Measurements from ENCODE around the gene BNIP5.

BNIP5 gene

DNA sequence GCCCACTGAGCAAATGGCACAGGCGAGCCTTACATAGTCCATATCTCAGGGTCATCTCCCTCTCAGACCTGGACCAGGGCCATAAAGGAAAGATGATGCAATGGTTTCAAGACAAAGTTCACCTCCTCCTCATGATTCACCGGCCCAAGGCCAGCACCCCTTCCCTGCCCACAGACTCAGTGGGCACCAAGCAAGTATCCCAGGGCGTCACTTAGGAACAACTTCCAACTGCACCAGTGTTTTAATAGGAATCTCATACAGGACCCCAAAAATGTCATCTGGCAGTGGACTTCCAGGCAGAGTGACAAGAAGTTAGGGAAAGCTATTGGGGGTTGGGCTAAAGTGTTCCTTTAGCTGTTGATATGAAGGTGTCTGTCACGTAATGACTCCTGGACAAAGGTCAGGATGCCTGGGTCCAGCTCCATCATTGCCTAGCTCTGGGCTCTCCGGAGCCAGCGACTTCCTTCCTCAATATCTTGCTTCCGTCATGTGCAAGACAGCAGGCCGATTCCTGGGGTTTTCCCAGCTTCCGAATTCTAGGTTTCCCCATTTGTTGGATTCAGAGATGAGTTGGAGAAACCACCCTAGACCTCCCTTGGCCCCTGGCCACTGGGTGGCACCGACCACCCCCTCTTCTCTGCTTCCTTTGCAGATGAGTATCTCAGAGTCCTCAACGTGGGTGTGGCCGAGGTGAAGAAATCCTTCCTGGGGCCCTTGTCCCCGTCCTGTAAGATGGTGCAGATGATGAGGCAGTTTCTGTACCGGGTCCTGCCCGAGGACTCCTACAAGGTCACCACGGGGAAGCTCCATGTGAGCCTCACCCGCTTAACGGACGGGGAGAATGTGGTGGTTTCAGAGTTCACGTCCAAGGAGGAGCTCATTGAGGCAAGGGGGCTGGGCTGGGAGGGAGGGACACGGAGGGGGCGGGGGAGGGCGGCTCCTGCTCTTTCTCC is 45.7 kb downstream of the BNIP5 start:
- DNase-seq: peak; percentile 81

DNA sequence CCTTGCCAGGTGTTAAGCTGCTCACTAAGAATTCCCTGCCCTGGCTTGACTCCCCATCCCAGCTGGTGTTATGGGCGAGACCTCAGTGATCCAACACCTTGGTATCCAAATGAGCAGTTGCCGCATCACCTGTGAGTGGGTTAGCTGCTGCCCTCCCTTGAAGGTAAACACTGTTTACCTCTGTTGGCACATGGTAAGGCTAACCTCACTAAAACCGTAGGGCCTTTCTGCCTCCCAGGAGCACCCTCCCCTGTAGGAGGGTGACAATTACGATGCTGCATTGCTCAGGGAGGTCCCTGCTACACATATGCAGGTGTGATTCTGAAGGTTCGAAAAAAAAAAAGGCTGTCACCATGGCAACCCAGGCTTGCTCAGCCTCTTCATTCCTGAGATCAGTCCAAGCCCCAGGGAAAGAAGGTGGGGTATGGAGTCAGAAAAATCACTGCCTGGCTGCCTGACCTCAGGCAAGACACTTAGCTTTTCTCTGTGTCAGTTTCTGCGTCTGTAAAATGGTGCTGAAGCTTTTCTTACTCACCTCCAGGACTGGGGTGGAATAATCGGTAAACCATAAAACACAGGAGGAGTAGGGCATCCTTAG is 47.3 kb downstream of the BNIP5 start:
- no peak for DNase-seq

DNA sequence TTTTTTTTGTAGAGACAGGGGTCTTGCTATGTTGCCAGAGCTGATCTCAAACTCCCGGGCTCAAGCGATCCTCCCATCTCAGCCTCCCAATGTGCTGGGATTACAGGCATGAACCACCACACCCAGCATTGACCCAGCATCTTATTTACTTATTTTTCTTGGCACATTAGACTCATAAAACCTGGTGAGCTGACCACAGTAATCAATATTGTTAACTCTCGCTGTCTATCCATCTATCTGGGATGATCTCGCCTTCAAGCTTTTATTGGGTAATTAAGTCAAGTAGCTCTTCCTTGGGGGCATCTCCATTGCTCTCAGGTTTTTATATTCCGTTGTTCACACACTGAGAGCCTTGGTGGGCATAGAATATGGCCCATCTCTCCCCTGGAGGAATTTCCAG is 49.8 kb downstream of the BNIP5 start:
- no peak for DNase-seq

DNA sequence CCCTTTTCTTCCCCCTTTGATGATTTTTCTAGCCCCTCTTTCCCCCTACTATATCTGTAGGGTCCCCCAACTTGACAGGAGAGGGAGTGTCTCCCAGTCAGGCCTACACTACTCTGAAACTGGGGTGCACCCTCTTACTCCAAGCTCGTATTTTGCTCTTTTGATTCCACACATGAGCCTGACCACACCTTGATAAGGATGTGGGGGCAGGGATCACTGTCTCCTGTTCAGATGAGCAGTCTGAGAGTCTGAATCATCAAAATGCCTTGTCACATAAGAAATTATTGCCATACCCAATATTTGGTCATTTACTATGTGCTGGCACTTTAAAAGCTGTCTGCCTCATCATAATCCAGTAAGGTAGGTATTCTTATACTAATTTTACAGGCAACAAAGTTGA is 50.9 kb downstream of the BNIP5 start:
- DNase-seq: no peak

DNA sequence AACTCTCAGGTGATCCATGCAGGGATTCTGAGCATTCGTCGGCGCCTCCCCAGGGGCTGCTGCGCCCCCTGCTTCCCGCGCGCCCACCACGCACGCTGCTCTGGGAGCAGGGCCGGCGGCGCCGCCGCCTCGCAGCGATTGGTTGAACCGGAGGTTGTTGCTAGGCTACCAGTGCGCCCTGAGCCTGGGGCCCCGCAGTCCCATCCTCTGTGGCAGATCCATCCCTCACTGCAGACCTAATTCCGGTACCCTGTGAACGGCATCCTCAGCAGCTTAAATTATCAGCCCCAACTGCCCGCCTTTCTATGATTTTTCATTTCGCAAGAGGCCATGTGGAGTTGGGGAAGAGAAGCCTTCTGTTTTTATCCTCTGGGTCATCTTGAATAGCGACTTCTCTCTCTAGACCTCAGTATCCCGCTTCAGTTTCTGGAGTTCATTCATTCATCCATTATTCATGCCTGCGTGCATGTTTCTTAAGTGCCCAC is 51.5 kb downstream of the BNIP5 start:
- no peak for DNase-seq

DNA sequence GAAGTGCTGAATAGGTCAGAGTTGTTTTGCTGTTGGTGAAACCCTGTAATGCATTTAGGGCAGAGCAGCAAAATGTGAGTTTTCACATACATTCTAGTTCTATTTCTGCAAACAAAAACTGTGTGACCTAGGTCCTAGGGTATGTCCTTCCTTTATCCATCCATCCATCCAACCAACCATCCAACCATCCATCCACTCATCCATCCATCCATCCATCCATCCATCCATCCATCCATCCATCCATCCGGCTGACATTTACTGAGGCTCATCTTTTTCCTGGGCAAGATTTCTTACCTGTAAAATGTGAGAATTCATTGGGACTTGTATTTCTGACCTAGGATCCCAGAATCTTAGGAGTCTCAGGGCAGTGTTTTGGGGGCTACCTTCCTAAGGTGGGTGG is 52.3 kb downstream of the BNIP5 start:
- DNase-seq: no peak

DNA sequence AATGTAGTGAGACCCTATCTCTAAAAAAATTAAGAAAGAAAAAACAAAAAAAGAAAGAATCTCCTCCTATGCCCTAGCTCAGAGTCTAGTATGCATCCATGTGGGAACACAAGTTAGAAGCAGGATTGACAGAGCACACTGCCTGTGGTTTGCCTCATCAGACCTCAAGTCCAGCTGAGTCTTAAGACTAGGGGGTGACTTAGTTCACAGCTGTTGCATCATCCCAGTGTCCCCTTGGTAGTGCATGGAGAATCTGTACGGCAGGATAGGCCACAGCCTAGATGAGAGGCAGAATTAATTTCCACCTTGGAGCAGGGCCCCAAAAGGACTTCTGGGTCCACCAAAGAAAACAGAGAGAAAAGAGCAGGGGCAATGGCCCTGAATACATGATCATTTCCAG is 53.1 kb downstream of the BNIP5 start:
- no peak for DNase-seq

DNA sequence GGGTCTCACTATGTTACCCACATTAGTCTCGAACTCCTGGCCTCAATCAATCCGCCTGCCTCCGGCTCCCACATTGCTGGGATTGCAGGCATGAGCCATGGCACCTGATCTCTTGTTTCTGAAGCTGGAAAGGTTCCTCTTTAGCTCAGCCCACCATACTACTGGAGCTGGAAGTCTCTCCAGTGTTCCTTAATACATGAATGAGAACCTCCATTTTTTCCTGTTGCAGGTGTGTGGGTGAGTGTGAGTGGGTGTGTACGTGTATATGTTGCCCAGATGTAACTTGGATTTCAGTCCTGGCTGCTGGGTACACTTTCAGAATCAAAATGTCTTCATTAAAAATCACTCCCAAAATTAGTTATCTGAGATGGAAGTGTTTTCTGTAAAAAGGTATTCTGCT is 55.7 kb downstream of the BNIP5 start:
- no peak for DNase-seq

DNA sequence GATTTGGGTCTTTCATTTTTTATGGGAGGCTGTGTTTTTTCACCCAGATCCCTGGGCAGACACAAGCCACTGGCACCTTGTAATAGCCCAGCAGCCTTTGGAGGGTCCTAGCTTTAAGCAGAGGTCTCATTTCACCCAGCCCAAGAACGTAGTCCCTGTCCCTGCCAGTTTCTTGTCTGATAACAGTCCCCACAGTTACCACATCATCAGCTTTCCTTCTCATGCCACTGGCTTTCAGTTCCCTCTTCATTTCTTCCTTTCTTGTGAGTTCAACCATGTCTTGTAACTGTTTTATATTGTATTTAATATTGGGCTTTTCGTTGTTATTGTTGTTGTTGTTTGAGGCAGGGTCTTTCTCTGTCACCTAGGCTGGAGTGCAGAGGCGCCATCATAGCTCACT is 56.2 kb downstream of the BNIP5 start:
- no peak for DNase-seq

DNA sequence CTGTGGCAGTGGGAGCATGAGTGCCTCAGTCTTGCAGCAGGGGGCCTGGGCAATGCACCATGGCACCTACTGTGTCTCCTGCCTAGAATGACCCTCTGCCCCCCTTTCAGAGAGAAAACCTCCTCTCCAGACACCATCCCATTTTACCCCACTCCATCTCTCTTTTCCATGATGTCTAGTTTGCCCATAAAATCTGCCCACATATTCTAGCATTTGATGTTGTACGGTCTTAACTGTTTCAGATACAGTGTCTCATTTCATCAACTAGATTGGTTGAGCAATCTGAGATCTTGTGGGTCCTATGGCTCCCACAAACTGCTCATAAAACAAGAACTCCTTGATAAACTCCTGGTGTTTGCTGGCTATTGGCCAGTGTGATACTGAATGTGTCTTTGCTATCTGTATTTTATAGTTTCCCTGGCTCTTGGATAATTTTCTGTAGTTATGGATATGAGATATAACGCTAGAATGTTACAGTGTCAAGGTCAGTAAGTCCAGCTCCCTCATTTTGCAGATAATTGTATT is 58.7 kb downstream of the BNIP5 start:
- DNase-seq: no peak

DNA sequence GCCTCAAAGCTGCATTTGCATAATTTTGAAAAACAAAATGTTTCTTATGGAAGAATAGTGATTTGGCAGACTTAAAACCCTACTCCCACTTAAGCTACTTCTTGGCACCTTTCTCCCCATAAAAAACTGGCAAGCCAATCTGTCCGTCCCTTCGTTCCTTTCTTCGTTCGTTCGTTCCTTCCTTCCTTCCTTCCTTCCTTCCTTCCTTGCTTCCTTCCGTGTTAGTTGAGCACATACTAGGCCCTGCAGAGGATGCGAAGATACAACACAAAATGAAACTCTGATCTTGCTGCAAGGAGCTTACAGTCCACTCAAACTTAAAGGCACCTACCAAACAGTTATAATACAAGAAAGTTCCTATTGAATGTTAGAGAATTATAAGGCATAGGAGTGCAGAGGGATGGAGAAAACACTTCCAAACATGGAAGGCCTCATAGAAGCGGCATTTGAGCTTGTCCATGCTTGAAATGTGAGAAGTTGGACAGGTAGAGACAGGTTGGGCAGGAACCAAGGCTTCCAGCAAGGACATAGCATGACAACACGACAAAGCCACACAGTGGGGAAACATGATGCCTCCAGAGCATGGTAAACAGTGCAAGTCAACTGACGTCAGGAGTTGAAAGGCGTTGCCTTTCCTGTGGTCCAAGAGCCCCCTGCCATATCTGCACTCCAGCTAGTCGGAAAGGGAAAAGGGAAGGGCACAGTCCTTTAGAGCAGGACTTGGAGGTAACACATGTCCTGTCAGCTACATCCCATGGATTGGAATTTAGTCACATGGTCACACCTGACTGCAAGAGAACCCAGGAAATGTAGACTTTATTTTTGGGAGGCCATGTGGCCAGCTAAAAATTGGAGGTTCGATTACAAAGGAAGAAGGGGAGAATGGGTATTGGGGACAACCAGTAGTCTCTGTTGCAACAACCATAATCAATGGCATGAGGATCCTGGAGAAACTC is 59.8 kb downstream of the BNIP5 start:
- no peak for DNase-seq

DNA sequence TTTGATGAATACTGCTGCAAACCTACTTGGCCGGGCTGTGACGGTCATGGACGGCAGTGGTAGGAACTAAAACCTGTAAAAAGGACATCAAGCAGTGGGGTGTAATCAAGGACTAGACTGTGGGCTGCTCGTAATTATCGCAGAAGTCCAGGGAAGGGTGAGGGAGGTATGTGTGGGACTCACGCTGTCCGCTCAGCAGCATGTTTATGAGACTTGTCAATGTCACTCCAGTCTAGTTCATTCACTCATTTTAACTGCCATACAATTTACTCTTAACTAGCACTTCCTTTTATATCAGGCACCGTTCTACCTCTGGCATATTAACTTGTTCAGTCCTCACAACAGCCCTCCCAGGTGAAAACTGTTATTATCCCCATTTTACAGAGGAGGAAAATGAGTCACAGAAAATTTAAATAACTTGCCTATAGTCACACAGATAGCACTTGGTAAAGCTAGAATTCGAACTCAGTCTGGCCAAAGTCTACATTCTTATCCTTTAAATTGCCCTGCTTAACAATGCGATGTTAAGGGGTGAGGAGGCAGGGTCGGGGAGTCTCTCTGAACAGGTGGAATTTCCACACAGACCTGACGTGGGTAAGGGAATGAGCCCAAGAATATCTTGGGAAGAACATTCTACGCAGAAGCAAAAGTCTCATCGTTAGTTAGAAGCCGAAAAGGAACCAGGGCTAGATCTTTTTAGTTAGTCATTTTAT is 62.7 kb downstream of the BNIP5 start:
- no peak for DNase-seq

DNA sequence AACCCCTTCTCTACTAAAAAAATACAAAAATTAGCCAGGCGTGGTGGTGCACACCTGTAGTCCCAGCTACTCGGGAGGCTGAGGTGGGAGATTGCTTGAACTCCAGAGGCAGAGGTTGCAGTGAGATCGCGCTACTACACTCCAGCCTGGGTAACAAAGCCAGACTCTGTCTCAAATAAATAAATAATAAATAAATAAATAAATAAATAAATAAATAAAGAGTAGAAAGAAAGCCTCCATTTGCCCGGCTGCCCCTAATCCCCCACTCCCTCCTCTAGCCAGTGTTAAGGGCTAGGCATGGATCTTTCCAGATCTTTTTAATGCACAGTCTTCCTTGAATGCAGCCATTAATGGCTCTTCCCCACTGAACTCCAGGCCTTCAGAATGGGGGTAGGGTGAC is 63.6 kb downstream of the BNIP5 start:
- DNase-seq: no peak

DNA sequence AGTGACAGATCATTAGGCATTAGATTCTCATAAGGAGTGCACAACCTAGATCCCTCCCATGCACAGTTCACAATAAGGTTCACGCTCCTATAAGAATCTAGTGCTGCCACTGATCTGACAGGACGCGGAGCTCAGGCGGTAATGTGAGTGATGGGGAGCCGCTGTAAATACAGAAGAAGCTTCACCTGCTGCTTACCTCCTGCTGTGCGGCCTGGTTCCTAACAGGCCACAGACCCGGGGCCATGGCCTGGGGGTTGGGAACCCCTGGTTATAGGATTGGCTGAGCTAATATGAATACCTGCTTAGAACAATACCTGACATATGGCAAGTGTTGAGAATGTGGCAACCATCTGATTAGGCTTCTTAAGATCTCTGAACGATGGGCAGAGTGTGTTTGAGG is 64.5 kb downstream of the BNIP5 start:
- DNase-seq: no peak

DNA sequence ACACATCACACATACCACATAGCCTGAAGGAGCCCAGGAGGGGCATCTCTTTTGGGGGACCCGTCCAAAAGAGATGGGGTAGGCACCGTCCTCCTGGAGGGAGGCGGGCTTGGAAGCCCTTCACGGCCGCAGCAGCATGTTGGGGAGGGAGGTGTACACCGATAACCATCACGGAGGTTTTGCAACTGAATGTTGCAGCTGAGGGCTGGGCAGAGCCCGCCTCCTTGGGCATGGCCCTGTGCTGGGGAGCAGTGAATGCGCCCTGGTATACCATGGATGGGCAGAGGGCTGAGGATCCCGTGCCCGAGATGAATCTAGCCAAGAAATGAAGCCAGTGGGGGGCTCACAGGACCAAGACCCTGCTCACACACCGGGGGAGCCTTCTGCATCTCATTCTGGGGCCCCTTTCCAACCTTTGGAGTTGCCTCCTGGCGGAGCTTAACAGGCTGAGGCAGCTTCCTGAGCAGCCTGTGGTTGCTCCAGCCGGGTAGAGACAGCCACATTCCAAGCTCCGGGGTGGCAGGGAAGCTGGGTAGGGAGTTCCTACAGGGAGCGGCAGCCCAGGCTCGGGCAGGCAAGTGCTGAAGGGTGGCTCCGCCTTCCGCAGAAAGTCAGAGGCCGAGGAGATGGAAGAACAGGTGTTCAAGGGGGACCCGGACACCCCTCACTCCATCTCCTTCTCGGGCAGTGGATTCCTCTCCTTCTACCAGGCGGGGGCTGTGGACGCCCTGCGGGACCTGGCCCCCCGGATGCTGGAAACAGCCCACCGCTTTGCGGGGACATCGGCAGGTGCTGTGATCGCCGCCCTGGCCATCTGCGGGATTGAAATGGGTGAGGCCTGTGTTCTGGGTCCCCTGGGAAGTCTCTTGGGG is 66.6 kb downstream of the BNIP5 start, which contains the start of gene PNPLA1:
PNPLA1 (plus strand) TSS at position 227 of the 872 bp plus-strand sequence; CDS start at position 627, 400 bp downstream.
- no peak for DNase-seq

DNA sequence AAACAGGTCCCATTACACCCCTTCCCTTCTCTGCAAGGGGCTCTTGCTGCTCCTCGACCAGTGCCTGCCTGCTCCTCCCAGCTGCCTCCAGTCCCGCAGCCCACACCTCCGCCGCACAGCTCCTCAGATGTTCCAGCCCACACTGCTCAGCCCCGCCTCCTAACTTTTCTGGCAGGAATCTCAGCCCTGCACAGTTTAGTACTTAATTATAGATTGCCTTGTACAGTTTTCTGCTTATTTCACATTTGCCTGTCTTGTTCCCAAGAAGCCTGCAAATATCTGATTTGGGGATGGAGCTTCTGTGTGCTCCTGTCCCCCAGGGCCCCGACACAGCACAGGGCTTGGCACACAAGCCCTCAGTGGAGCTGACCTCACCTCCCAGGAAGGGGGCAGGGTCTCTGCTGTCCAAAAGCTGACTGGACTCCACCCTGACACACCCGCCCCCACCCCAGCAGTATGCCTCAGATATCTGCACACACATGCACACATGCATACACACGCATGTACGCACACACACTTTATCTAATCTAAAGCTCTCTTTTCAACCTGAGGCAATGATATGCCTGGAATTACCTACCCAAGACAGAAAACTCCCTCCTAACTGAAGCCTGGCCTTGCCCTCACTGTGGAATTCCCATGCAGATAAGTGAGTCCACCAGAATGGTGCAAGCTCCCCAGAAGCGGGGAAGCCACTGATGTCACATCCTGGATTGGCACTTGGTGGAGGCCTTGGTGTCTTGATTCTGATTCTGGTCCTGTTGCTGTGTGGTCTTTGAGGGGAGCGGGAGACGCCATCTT is 68.0 kb downstream of the BNIP5 start:
- DNase-seq: no peak

DNA sequence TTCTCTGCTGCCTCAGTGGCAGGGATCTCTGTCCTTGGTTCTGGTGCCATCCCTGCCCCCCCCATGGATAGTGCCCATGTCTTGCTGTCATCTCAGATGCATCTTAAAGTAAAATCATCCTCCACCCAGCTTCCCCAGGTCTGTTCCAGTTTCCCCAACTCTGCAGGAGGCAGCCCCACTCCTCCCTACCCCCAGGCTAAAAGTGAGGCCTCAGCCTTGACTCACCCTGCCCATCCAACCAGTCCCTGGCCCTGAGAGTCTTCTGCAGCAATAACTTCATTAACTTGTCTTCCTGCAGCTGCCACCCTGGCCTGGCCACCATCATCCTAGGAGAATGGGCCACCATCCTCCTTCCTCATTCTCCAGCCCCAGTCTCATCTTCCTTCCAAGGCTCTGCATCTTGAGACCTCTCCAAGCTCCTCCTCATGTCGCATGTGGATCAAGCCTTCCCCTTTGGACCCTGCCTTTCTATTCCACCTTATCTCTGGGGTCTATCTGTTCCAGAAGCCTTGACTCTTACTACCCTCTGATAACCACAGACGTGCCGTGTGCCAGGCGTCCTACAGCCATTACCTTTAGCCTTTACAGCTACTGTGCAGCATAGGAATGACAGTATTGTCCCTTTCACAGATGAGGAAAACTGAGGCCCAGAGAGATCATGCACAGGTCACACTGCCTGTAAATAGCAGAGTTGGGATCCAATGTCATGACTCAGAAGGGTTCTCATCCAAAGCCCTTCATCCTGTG is 68.8 kb downstream of the BNIP5 start:
- no peak for DNase-seq

DNA sequence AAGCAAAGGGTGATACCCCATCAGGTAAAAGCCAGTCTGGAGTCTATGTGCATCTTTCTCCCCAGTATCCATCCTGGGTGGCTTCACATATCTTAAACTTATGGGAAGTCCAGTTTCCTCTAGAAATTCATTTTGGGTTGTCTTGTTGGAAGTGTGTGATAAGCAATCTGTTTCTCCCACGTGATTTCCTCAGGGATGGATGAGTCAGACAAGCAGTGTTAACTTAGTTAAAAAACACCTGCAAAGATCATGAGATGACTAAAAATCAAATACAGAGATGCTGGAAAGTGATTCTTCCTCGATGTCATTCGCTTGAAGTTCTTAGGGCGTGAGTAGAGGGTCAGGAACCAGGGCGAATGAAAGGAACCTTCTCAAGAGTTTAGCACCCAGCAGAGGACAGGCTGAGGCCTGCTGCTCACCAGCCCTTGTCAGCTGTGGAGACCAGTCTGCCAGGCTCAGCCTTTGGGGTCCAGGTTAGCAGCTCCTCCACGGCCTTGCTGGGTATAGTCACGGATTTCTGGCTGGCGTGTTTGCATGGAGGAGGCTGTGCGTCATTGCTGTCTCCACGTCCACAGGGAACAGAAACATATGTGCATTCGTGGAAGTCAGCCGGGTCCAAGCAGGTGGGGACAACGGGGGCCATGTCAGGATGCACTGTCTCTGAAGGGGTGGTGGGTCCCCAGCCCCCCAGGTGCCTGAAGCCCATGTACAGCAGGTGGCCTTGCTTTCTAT is 69.6 kb downstream of the BNIP5 start:
- DNase-seq: no peak

Data from CD4-positive, alpha-beta T cell treated with Interferon gamma for 1 hour (primary cell).